Naive B cell (primary cell): ENCODE data around the gene PARP6. TPM values are rescaled to one million over a fixed set of nuclear protein-coding genes. Genes with fewer than 3 reads are reported as not detected.

Experiments
- ATAC-seq, 2 donors: fragments of 150-1000 bp; cut with Tn5 transposase; 2 replicates each; pipeline ENCODE4 v1.10.0; 2021; ENCODE audit warnings: low read depth in 2 of 2, mild to moderate bottlenecking in 2 of 2, moderate library complexity in 2 of 2
- DNase-seq: peaks from one replicate; pipeline ENCODE4 v3.0.0; 2022
- H3K27ac Mint-ChIP-seq, 6 donors: one replicate each; pipeline ENCODE4 v1.8.0; 2020 to 2022; ENCODE audit warnings: mild to moderate bottlenecking in 6 of 6, mixed read lengths in 6 of 6, moderate library complexity in 5 of 6, inconsistent platforms in 2 of 6
- H3K27me3 Mint-ChIP-seq, 3 donors: one replicate each; pipeline ENCODE4 v1.8.0; 2021 to 2022; ENCODE audit warnings: mixed read lengths in 3 of 3, mild to moderate bottlenecking in 1 of 3
- H3K36me3 Mint-ChIP-seq, 2 donors: one replicate each; pipeline ENCODE4 v1.8.0; 2020 to 2022; ENCODE audit warnings: mixed read lengths in 2 of 2, inconsistent platforms in 1 of 2, mild to moderate bottlenecking in 1 of 2
- H3K4me1 Mint-ChIP-seq, 3 donors: one replicate each; pipeline ENCODE4 v1.8.0; 2020 to 2022; ENCODE audit warnings: mixed read lengths in 3 of 3, inconsistent platforms in 1 of 3, mild to moderate bottlenecking in 1 of 3, moderate library complexity in 1 of 3
- H3K4me3 Mint-ChIP-seq, 8 donors: one replicate each; pipeline ENCODE4 v1.8.0; 2020 to 2022; ENCODE audit warnings: mild to moderate bottlenecking in 8 of 8, mixed read lengths in 8 of 8, moderate library complexity in 8 of 8, inconsistent platforms in 2 of 8
- H3K9me3 Mint-ChIP-seq, 7 donors: one replicate each; pipeline ENCODE4 v1.8.0; 2020 to 2022; ENCODE audit warnings: mixed read lengths in 7 of 7, mild to moderate bottlenecking in 5 of 7, inconsistent platforms in 2 of 7, moderate library complexity in 1 of 7
- polyA plus RNA-seq, 6 donors: library from polyadenylated mRNA; unstranded; fragments of 300-500 nt; fragmentation: Illumina TruSeq; gene quantifications; one replicate each; pipeline ENCODE4 v1.2.3, GENCODE V29; 2021; ENCODE audit warnings: low read depth in 6 of 6

PARP6 gene
- polyA plus RNA-seq, 6 donors from 2014 or later, result 22.5 to 55.4 (median 28.4) TPM

GRCh38 chr15:72198356-72199204 is 73.8 kb downstream of the PARP6 start:
- DNase-seq, result no peak
- no peak overlapping the region for H3K27ac Mint-ChIP-seq

GRCh38 chr15:72197460-72198355 is 74.6 kb downstream of the PARP6 start, which contains the start of gene GRAMD2A:
TSS of gene GRAMD2A (minus strand) at chr15:72197787.
- DNase-seq (no peak), ATAC-seq (peak; percentile 40 to 47)
- peaks cover 0 to 14% of the 10 kb centered on the region in 2 donors for H3K36me3 Mint-ChIP-seq
- peaks cover 6 to 30% (median 22%) of the 10 kb centered on the region in 3 donors for H3K27me3 Mint-ChIP-seq
- peak within 1 kb of the TSS in 2 of 6 donors; percentile 60 to 69 for H3K27ac Mint-ChIP-seq
- peaks cover 0 to 19% (median 4%) of the 10 kb centered on the region in 3 donors for H3K4me1 Mint-ChIP-seq
- H3K4me3 Mint-ChIP-seq, result peak within 1 kb of the TSS; percentile 36 to 88 (median 82)
- no peaks in the 10 kb centered on the region for H3K9me3 Mint-ChIP-seq

More at GRCh38 chr15:72198356-72199204, 73.8 kb downstream of the PARP6 start:
- peaks cover 0 to 23% of the 10 kb centered on the region in 2 donors for H3K36me3 Mint-ChIP-seq
- peak overlapping the region in 5 of 8 donors; percentile 20 to 81 (median 77) for H3K4me3 Mint-ChIP-seq
- H3K27me3 Mint-ChIP-seq, result peaks cover 6 to 30% (median 22%) of the 10 kb centered on the region in 3 donors
- no peaks in the 10 kb centered on the region for H3K9me3 Mint-ChIP-seq
- peaks cover 0 to 19% (median 7%) of the 10 kb centered on the region in 3 donors for H3K4me1 Mint-ChIP-seq
- no peak for ATAC-seq

- no peak overlapping the region for H3K27ac Mint-ChIP-seq
Measured at GRCh38 chr15:72197041-72197459, 75.3 kb downstream of the PARP6 start.

GRCh38 chr15:72196409-72197040 is 75.8 kb downstream of the PARP6 start:
- Mint-ChIP-seq H3K27ac (no peak overlapping the region), H3K27me3 (peaks cover 6 to 30% (median 22%) of the 10 kb centered on the region in 3 donors)

More at GRCh38 chr15:72197041-72197459, 75.3 kb downstream of the PARP6 start:
- peak in 1 of 2 donors; percentile 6 for ATAC-seq
- DNase-seq, result no peak
- peaks cover 0 to 19% (median 4%) of the 10 kb centered on the region in 3 donors for H3K4me1 Mint-ChIP-seq
- H3K27me3 Mint-ChIP-seq, result peaks cover 6 to 30% (median 22%) of the 10 kb centered on the region in 3 donors
- no peaks in the 10 kb centered on the region for H3K9me3 Mint-ChIP-seq
- peak overlapping the region; percentile 36 to 88 (median 69) for H3K4me3 Mint-ChIP-seq
- peaks cover 0 to 8% of the 10 kb centered on the region in 2 donors for H3K36me3 Mint-ChIP-seq

GRCh38 chr15:72195101-72195511 is 77.2 kb downstream of the PARP6 start:
- H3K27ac Mint-ChIP-seq, result peak overlapping the region in 1 of 6 donors; percentile 26
- DNase-seq (no peak), ATAC-seq (peak in 1 of 2 donors; percentile 34)
- H3K4me1 Mint-ChIP-seq, result peaks cover 0 to 14% (median 4%) of the 10 kb centered on the region in 3 donors
- no peaks in the 10 kb centered on the region for H3K9me3 Mint-ChIP-seq
- peak overlapping the region in 2 of 8 donors; percentile 20 to 63 for H3K4me3 Mint-ChIP-seq
- H3K27me3 Mint-ChIP-seq, result peaks cover 6 to 36% (median 29%) of the 10 kb centered on the region in 3 donors
- H3K36me3 Mint-ChIP-seq, result peaks cover 0 to 8% of the 10 kb centered on the region in 2 donors

More at GRCh38 chr15:72196409-72197040, 75.8 kb downstream of the PARP6 start:
- peaks cover 0 to 19% (median 4%) of the 10 kb centered on the region in 3 donors for H3K4me1 Mint-ChIP-seq
- ATAC-seq (no peak), DNase-seq (no peak)
- H3K36me3 Mint-ChIP-seq, result peaks cover 0 to 8% of the 10 kb centered on the region in 2 donors
- peak overlapping the region in 5 of 8 donors; percentile 44 to 88 (median 53) for H3K4me3 Mint-ChIP-seq
- no peaks in the 10 kb centered on the region for H3K9me3 Mint-ChIP-seq

GRCh38 chr15:72193836-72194396 is 78.4 kb downstream of the PARP6 start:
- H3K4me1 Mint-ChIP-seq, result peaks cover 0 to 14% (median 4%) of the 10 kb centered on the region in 3 donors
- H3K27ac Mint-ChIP-seq, result peak overlapping the region in 1 of 6 donors; percentile 11
- peaks cover 12 to 45% (median 31%) of the 10 kb centered on the region in 3 donors for H3K27me3 Mint-ChIP-seq
- no peaks in the 10 kb centered on the region for H3K9me3 Mint-ChIP-seq
- DNase-seq, result no peak
- H3K4me3 Mint-ChIP-seq, result no peak overlapping the region
- peaks cover 0 to 6% of the 10 kb centered on the region in 2 donors for H3K36me3 Mint-ChIP-seq
- ATAC-seq, result no peak

- ATAC-seq (no peak), DNase-seq (no peak)
- H3K4me1 Mint-ChIP-seq, result peaks cover 0 to 11% (median 0%) of the 10 kb centered on the region in 3 donors
- H3K9me3 Mint-ChIP-seq, result no peaks in the 10 kb centered on the region
- peaks cover 12 to 43% (median 23%) of the 10 kb centered on the region in 3 donors for H3K27me3 Mint-ChIP-seq
- peak overlapping the region in 1 of 6 donors; percentile 24 for H3K27ac Mint-ChIP-seq
- H3K36me3 Mint-ChIP-seq, result no peaks in the 10 kb centered on the region
- H3K4me3 Mint-ChIP-seq, result no peak overlapping the region
Measured at GRCh38 chr15:72192416-72192815, 79.9 kb downstream of the PARP6 start.

Other genes starting within 250 kb of the PARP6 start
- gene MYO9A, start 154.4 kb downstream of the PARP6 start, polyA plus RNA-seq, result 10 to 100 TPM; 10.8 to 26.7 (median 14.1) TPM
- gene SENP8, start 154.2 kb downstream of the PARP6 start, polyA plus RNA-seq, result under 1 TPM in 5 of 6 donors, not detected in 1; 0.41 to 0.84 (median 0.60) TPM
- gene GRAMD2A, start 74.8 kb downstream of the PARP6 start, polyA plus RNA-seq, result not detected
- 100 to 1,000 TPM; 175 to 319 (median 227) TPM for gene PKM, start 41.4 kb downstream of the PARP6 start, polyA plus RNA-seq
- under 1 TPM in 2 of 6 donors, not detected in 4; 0.20 to 0.21 TPM for gene CELF6, start 47.6 kb upstream of the PARP6 start, polyA plus RNA-seq
- 100 to 1,000 TPM; 106 to 172 (median 134) TPM for gene HEXA, start 103.5 kb upstream of the PARP6 start, polyA plus RNA-seq
- not detected for gene TMEM202, start 125.8 kb upstream of the PARP6 start, polyA plus RNA-seq
- 10 to 100 TPM; 16.1 to 34.9 (median 25.3) TPM for gene ARIH1, start 201.8 kb upstream of the PARP6 start, polyA plus RNA-seq